Mesenchymal stem cell (in vitro differentiated cells and primary cell): ENCODE data around the gene ASAP2.

Source experiments
- DNase-seq: peaks from one replicate; pipeline ENCODE4 v3.0.0-alpha.2; 2013
- H2AFZ ChIP-seq: one replicate; pipeline ENCODE4 v1.6.1; 2013; ENCODE audit warnings: low read depth, mild to moderate bottlenecking, control low read depth, inconsistent platforms, low read length, moderate library complexity
- H2AK5ac ChIP-seq: 2 replicates; pipeline ENCODE4 v1.6.1; 2013; ENCODE audit warnings: low read length, moderate library complexity, mild to moderate bottlenecking, inconsistent platforms; ENCODE audit not compliant: severe bottlenecking
- H2BK120ac ChIP-seq: one replicate; pipeline ENCODE4 v1.6.1; 2013; ENCODE audit warnings: low read depth, mild to moderate bottlenecking, inconsistent platforms, low read length, moderate library complexity
- H2BK12ac ChIP-seq, 2 experiments: one replicate each; pipeline ENCODE4 v1.6.1; 2013; ENCODE audit warnings: inconsistent platforms in 2 of 2, low read length in 2 of 2, mild to moderate bottlenecking in 2 of 2, moderate library complexity in 2 of 2, control low read depth in 1 of 2
- H2BK15ac ChIP-seq: one replicate; pipeline ENCODE4 v1.6.1; 2013; ENCODE audit warnings: mild to moderate bottlenecking, low read depth, inconsistent platforms; ENCODE audit not compliant: poor library complexity, severe bottlenecking
- H2BK5ac ChIP-seq: 2 replicates; pipeline ENCODE4 v1.6.1; 2013; ENCODE audit warnings: low read depth, mild to moderate bottlenecking, low read length, control low read depth, inconsistent platforms; ENCODE audit not compliant: poor library complexity, severe bottlenecking
- H3K14ac ChIP-seq, 2 experiments: one replicate each; pipeline ENCODE4 v1.6.1; 2013; ENCODE audit warnings: inconsistent platforms in 2 of 2, low read length in 2 of 2, control low read depth in 1 of 2, mild to moderate bottlenecking in 1 of 2, moderate library complexity in 1 of 2
- H3K18ac ChIP-seq, 2 experiments: one replicate each; pipeline ENCODE4 v1.6.1; 2013; ENCODE audit warnings: inconsistent platforms in 2 of 2, low read length in 2 of 2, control low read depth in 1 of 2, low read depth in 1 of 2, mild to moderate bottlenecking in 1 of 2
- H3K23ac ChIP-seq, 2 experiments: one replicate each; pipeline ENCODE4 v1.6.1; 2013; ENCODE audit warnings: inconsistent platforms in 2 of 2, low read length in 2 of 2, mild to moderate bottlenecking in 2 of 2, moderate library complexity in 2 of 2, control low read depth in 1 of 2
- H3K27ac ChIP-seq: 2 replicates; pipeline ENCODE4 v1.5.1; 2013; ENCODE audit warnings: mild to moderate bottlenecking, moderate library complexity, low read length, control low read depth, inconsistent platforms; ENCODE audit not compliant: poor library complexity, severe bottlenecking
- H3K27me3 ChIP-seq, 2 experiments: 2 replicates each; pipeline versions ENCODE4 v1.6.1 to v1.7.0; 2013; ENCODE audit warnings: low read length in 2 of 2, mild to moderate bottlenecking in 2 of 2, moderate library complexity in 2 of 2, control low read depth in 1 of 2, inconsistent platforms in 1 of 2; ENCODE audit not compliant: control insufficient read depth in 1 of 2, insufficient read depth in 1 of 2
- H3K36me3 ChIP-seq, 2 experiments: 2 replicates each; pipeline versions ENCODE4 v1.6.1 to v1.7.0; 2013; ENCODE audit warnings: low read length in 2 of 2, control low read depth in 1 of 2, inconsistent platforms in 1 of 2, low read depth in 1 of 2, mild to moderate bottlenecking in 1 of 2; ENCODE audit not compliant: insufficient read depth in 2 of 2, control insufficient read depth in 1 of 2
- H3K4ac ChIP-seq, 2 experiments: one replicate each; pipeline ENCODE4 v1.6.1; 2013; ENCODE audit warnings: inconsistent platforms in 2 of 2, low read length in 2 of 2, mild to moderate bottlenecking in 2 of 2, moderate library complexity in 2 of 2, control low read depth in 1 of 2, low read depth in 1 of 2
- H3K4me1 ChIP-seq: 2 replicates; pipeline ENCODE4 v1.6.1; 2013; ENCODE audit warnings: low read depth, low read length, control low read depth; ENCODE audit not compliant: control insufficient read depth, insufficient read depth
- H3K4me2 ChIP-seq: 2 replicates; pipeline ENCODE4 v1.6.1; 2013; ENCODE audit warnings: low read length, mild to moderate bottlenecking, inconsistent platforms; ENCODE audit not compliant: poor library complexity, severe bottlenecking
- H3K4me3 ChIP-seq, 2 experiments: 2 replicates each; pipeline versions ENCODE4 v1.5.1 to v1.7.0; 2013; ENCODE audit warnings: low read length in 2 of 2, mild to moderate bottlenecking in 2 of 2, control low read depth in 1 of 2, low read depth in 1 of 2; ENCODE audit not compliant: insufficient read depth in 1 of 2
- H3K79me1 ChIP-seq: replicated peaks from 2 replicates; pipeline ENCODE4 v1.6.1; 2013; ENCODE audit warnings: mild to moderate bottlenecking, control low read depth, low read length, inconsistent platforms; ENCODE audit not compliant: poor library complexity, severe bottlenecking
- H3K9ac ChIP-seq: 2 replicates; pipeline ENCODE4 v1.7.0; 2013; ENCODE audit warnings: mild to moderate bottlenecking, low read length, moderate library complexity
- H3K9me3 ChIP-seq: 2 replicates; pipeline ENCODE4 v1.7.0; 2013; ENCODE audit warnings: mild to moderate bottlenecking, low read length; ENCODE audit not compliant: control insufficient read depth
- H4K8ac ChIP-seq: one replicate; pipeline ENCODE4 v1.6.1; 2013; ENCODE audit warnings: inconsistent platforms, mild to moderate bottlenecking, low read length, moderate library complexity
- H4K91ac ChIP-seq: one replicate; pipeline ENCODE4 v1.6.1; 2013; ENCODE audit warnings: mild to moderate bottlenecking, low read length, inconsistent platforms
- WGBS: methylation state at CpG from one replicate; pipeline ENCODE4 v1.1.7; 2013; ENCODE audit warnings: mixed read lengths; 5-methylcytosine and 5-hydroxymethylcytosine counted together

Gene ASAP2

DNA sequence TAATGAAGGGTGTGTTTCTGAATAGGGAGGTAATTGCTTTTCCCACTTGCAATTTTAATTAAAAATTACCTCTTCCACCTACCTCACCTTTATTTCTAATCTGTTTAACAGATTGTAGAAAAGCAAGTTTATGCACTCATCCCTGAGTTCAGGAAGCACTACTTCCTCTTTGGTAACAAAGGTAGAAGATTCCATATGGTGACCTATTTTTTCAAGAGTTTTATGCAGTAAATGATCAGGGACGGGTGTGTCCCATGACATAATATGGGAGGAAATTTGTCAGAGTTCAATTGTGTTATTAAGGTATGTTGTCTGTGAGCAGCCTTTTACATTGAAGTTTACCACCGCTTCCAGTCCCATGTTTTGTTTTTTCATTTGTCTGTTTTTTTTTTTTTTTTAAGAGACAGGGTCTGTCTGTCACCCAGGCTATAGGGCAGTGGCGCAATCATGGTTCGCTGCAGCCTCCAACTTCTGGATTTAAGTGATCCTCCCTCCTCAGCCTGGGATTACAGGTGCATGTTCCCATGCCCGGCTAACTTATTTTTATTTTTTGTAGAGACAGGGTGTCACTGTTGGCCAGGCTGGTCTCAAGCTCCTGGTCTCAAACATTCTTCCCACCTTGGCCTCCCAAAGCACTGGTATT is 68.2 kb downstream of the ASAP2 start:
- Histone ChIP-seq H2BK120ac (no peak overlapping the region), H3K23ac (no peak overlapping the region), H3K18ac (peak overlapping the region; percentile 34 to 75), H3K14ac (peak overlapping the region in 1 of 2 experiments; percentile 7), H2BK12ac (peak overlapping the region in 1 of 2 experiments; percentile 15), H3K4me1 (peaks cover 8% of the 10 kb centered on the region), H3K36me3 (peaks cover 0 to 6% of the 10 kb centered on the region in 2 experiments), H2AFZ (no peak overlapping the region), H2BK5ac (no peak overlapping the region), H2AK5ac (no peak overlapping the region), H3K9ac (no peak overlapping the region), H4K8ac (peak overlapping the region; percentile 52), H4K91ac (peak overlapping the region; percentile 44), H3K4ac (peak overlapping the region in 1 of 2 experiments; percentile 10), H3K4me3 (no peak overlapping the region), H2BK15ac (no peak overlapping the region), H3K79me1 (peaks cover 37% of the 10 kb centered on the region), H3K4me2 (no peak overlapping the region), H3K9me3 (peaks cover 3% of the 10 kb centered on the region), H3K27ac (no peak overlapping the region), H3K27me3 (no peaks in the 10 kb centered on the region)
- WGBS, result 96% methylated on average over 5 of the region's 5 CpGs
- DNase-seq, result no peak

DNA sequence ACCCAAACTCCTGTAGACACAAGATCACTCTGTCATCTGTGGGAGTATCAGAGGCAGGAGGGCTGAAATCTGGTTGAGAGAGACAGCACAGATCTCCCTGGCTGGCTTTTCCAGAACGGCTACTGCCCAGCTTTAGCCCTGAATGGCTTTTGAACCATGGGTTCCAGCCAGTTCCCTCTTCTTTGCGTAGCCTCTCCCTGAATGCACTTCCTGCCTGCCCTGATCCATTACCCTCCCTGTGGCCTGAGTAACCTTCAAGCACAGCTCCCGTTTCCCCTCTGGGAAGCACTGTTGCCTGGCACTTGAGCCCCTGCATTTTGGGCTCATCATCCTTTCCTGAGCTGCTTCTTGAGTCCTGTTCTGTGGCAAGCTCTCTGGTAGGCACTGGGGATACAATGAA is 68.8 kb downstream of the ASAP2 start:
- peaks cover 8% of the 10 kb centered on the region for H3K4me1 ChIP-seq

DNA sequence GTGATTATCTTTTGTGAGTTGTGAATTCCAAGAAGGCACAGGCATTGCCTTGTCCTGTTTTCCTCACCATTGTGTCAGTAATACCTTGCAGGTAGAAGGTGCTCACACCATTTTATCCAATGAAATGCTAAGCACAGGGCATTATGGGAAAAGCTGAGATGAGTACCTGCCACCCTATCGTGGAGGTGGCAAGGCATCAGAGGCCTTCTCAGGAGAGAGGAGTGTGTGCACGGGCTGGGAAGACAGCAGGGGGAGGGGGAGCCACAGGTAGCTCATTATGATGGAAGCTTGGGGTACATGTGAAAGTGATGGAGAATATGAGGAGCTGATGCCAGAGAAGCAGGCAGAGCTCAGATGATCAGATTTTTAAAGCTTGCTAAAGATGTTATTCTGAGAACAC is 69.5 kb downstream of the ASAP2 start:
- Histone ChIP-seq H3K4ac (no peak overlapping the region), H2BK15ac (no peak overlapping the region), H4K91ac (no peak overlapping the region), H3K9ac (no peak overlapping the region), H2BK120ac (no peak overlapping the region), H3K9me3 (peaks cover 3% of the 10 kb centered on the region), H3K18ac (peak overlapping the region in 1 of 2 experiments; percentile 4), H2AFZ (no peak overlapping the region), H4K8ac (peak overlapping the region; percentile 52), H3K79me1 (peaks cover 38% of the 10 kb centered on the region), H2BK12ac (no peak overlapping the region), H3K4me2 (no peak overlapping the region), H3K36me3 (peaks cover 4 to 18% of the 10 kb centered on the region in 2 experiments), H3K27me3 (no peaks in the 10 kb centered on the region), H2BK5ac (no peak overlapping the region), H3K14ac (no peak overlapping the region), H3K4me3 (no peak overlapping the region), H2AK5ac (no peak overlapping the region), H3K4me1 (peaks cover 8% of the 10 kb centered on the region), H3K23ac (no peak overlapping the region), H3K27ac (no peak overlapping the region)
- WGBS, result 80% methylated on average over 2 of the region's 2 CpGs
- no peak for DNase-seq

More for the DNA sequence above, 68.8 kb downstream of the ASAP2 start:
- peaks cover 4 to 11% of the 10 kb centered on the region in 2 experiments for H3K36me3 ChIP-seq
- no peak overlapping the region for H3K9ac ChIP-seq
- no peak for DNase-seq
- 72% methylated on average over 3 of the region's 3 CpGs for WGBS
- no peak overlapping the region for H2AFZ ChIP-seq
- no peaks in the 10 kb centered on the region for H3K27me3 ChIP-seq
- no peak overlapping the region for H2BK120ac ChIP-seq
- H3K4me2 ChIP-seq, result no peak overlapping the region
- H3K18ac ChIP-seq, result peak overlapping the region; percentile 34 to 75
- no peak overlapping the region for H3K27ac ChIP-seq
- peak overlapping the region; percentile 52 for H4K8ac ChIP-seq
- H4K91ac ChIP-seq, result peak overlapping the region; percentile 44
- peak overlapping the region; percentile 10 to 65 for H3K4ac ChIP-seq
- H2BK5ac ChIP-seq, result no peak overlapping the region
- H2AK5ac ChIP-seq, result peak overlapping the region; percentile 4
- H3K23ac ChIP-seq, result peak overlapping the region in 1 of 2 experiments; percentile 83
- peak overlapping the region in 1 of 2 experiments; percentile 15 for H2BK12ac ChIP-seq
- no peak overlapping the region for H3K4me3 ChIP-seq
- no peak overlapping the region for H2BK15ac ChIP-seq
- H3K79me1 ChIP-seq, result peaks cover 38% of the 10 kb centered on the region
- peak overlapping the region in 1 of 2 experiments; percentile 86 for H3K14ac ChIP-seq
- H3K9me3 ChIP-seq, result peaks cover 3% of the 10 kb centered on the region

DNA sequence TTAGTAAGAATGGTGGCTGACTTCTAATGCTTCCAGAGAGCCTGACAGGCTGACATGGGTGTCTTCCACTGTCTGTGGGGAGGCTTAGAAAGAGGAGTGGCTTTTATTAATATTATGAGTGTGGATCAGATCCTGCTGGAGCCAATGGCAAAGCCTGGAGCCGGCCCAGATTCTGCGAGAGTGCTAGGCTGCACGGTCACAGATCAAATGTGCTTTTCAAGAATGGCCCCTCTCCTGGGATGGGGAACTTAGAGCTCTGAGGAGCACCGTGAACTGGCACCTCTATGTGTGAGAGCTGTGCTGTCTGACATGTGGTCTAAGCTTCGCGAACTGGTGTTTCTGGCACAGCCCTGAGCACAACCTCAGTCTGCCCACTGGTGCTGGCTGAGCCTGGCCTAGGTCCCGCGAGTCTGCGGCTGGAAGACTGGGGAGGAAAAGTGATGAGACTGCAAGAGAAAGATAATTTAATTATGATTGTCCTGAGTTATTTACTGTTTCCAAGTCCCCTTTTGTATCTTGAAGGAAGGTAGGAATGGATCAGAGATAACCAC is 70.4 kb downstream of the ASAP2 start:
- 94% methylated on average over 9 of the region's 9 CpGs for WGBS

More for the DNA sequence above, 70.4 kb downstream of the ASAP2 start:
- peak overlapping the region; percentile 14 for H3K9ac ChIP-seq
- H2BK12ac ChIP-seq, result no peak overlapping the region
- H2AK5ac ChIP-seq, result no peak overlapping the region
- no peak overlapping the region for H2AFZ ChIP-seq
- H3K23ac ChIP-seq, result no peak overlapping the region
- peaks cover 40% of the 10 kb centered on the region for H3K79me1 ChIP-seq
- peaks cover 8% of the 10 kb centered on the region for H3K4me1 ChIP-seq
- no peak for DNase-seq
- H4K91ac ChIP-seq, result peak overlapping the region; percentile 52
- peaks cover 3% of the 10 kb centered on the region for H3K9me3 ChIP-seq
- H3K4me2 ChIP-seq, result no peak overlapping the region
- no peak overlapping the region for H3K27ac ChIP-seq
- no peak overlapping the region for H3K14ac ChIP-seq
- peaks cover 7 to 27% of the 10 kb centered on the region in 2 experiments for H3K36me3 ChIP-seq
- no peak overlapping the region for H2BK5ac ChIP-seq
- H4K8ac ChIP-seq, result peak overlapping the region; percentile 32
- peak overlapping the region in 1 of 2 experiments; percentile 51 for H3K18ac ChIP-seq
- no peak overlapping the region for H2BK15ac ChIP-seq
- H3K4me3 ChIP-seq, result no peak overlapping the region
- H3K27me3 ChIP-seq, result no peaks in the 10 kb centered on the region
- no peak overlapping the region for H2BK120ac ChIP-seq
- no peak overlapping the region for H3K4ac ChIP-seq
